Loucy (cell line): Measurements from ENCODE around the gene THY1.

Experiments
- CTCF ChIP-seq: fragments of 200-600 bp; sonication (generic); conservative IDR thresholded peaks from 2 replicates; pipeline ENCODE4 v1.5.1; 2014; ENCODE audit warnings: mild to moderate bottlenecking, antibody characterized with exemption, low read length
- EZH2phosphoT487 ChIP-seq: fragments of 200-600 bp; IDR thresholded peaks from 2 replicates; pipeline ENCODE4 v1.6.1; 2018; ENCODE audit warnings: antibody characterized with exemption, mild to moderate bottlenecking, moderate library complexity, borderline replicate concordance

DNA sequence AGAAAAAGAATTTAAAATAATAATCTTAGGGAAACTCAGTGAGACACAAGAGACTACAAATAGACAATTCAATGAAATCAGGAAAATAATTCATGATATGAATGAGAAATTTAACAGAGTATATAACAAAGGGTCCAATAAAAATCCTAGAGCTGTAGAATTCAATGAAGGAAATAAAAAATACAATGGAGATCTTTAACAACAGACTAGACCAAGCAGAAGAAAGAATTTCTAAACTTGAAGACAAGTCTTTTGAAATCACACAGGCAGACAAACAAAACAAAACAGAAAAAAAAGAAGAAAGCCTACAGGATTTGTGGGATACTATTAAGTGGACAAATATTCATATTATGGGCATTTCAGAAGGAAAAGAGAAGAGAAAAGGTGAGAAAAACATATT lies 25.2 kb downstream of the THY1 start:
- TF ChIP-seq CTCF (no peak), EZH2phosphoT487 (no peak)
